Hematopoietic multipotent progenitor cell treated with erythropoietin and hydrocortisone succinate and interleukin-3 and kit ligand, for 6 days (in vitro differentiated cells): ENCODE data around the gene SLIT3.

Experiments used
- DNase-seq: peaks from one replicate; pipeline ENCODE4 v3.0.0-alpha.2; 2015

Gene SLIT3

GRCh38 chr5:168844922-168845296 lies 456.0 kb downstream of the SLIT3 start:
- DNase-seq = no peak

GRCh38 chr5:168844016-168844921 lies 456.7 kb downstream of the SLIT3 start:
- DNase-seq = no peak

GRCh38 chr5:168843277-168844015 lies 457.5 kb downstream of the SLIT3 start:
- DNase-seq = no peak

- no peak for DNase-seq
These were observed 458.3 kb downstream of the SLIT3 start for GRCh38 chr5:168842571-168843205.

- no peak for DNase-seq
These were observed 463.1 kb downstream of the SLIT3 start for GRCh38 chr5:168837852-168838251.

GRCh38 chr5:168836603-168837231 lies 464.2 kb downstream of the SLIT3 start:
- no peak for DNase-seq

GRCh38 chr5:168833936-168834335 lies 467.0 kb downstream of the SLIT3 start:
- no peak for DNase-seq

GRCh38 chr5:168833383-168833782 lies 467.6 kb downstream of the SLIT3 start:
- no peak for DNase-seq

- no peak for DNase-seq
These were observed 468.6 kb downstream of the SLIT3 start for GRCh38 chr5:168832308-168832707.

GRCh38 chr5:168831383-168831782 lies 469.6 kb downstream of the SLIT3 start:
- no peak for DNase-seq

- DNase-seq = no peak
These were observed 470.1 kb downstream of the SLIT3 start for GRCh38 chr5:168830833-168831232.

- no peak for DNase-seq
These were observed 471.0 kb downstream of the SLIT3 start for GRCh38 chr5:168829922-168830417.

- DNase-seq = no peak
These were observed 471.9 kb downstream of the SLIT3 start for GRCh38 chr5:168829044-168829443.

- DNase-seq = no peak
These were observed 473.3 kb downstream of the SLIT3 start for GRCh38 chr5:168827636-168828035.

- DNase-seq = no peak
These were observed 474.7 kb downstream of the SLIT3 start for GRCh38 chr5:168826246-168826725.

GRCh38 chr5:168822745-168823281 lies 478.1 kb downstream of the SLIT3 start:
- DNase-seq = no peak

GRCh38 chr5:168822248-168822744 lies 478.6 kb downstream of the SLIT3 start:
- DNase-seq = no peak

GRCh38 chr5:168820874-168821273 lies 480.1 kb downstream of the SLIT3 start:
- no peak for DNase-seq

- DNase-seq = no peak
These were observed 481.8 kb downstream of the SLIT3 start for GRCh38 chr5:168819004-168819621.

GRCh38 chr5:168818558-168818957 lies 482.4 kb downstream of the SLIT3 start:
- DNase-seq = no peak

GRCh38 chr5:168817591-168817990 lies 483.3 kb downstream of the SLIT3 start:
- no peak for DNase-seq

- no peak for DNase-seq
These were observed 484.3 kb downstream of the SLIT3 start for GRCh38 chr5:168816661-168817060.
